Measurements from ENCODE around the gene KRTAP4-5.
"Not testable (repeated sequence)": the region's sequence is repeated elsewhere in the genome, so short reads cannot be mapped to it uniquely, and the experiment has no call there.

Gene KRTAP4-5

GRCh38 chr17:41107941-41108450, 41.6 kb downstream of the KRTAP4-5 start (continued):
- TF ChIP-seq MYNN (tag by site-specific recombination; IDR thresholded peaks at IDR 0.05; ENCODE audit: borderline replicate concordance) (no peak), ZNF140 (tag by site-specific recombination; IDR thresholded peaks at IDR 0.05) (no peak), ZNF623 (tag by site-specific recombination; IDR thresholded peaks at IDR 0.05) (no peak), ZNF654 (tag by site-specific recombination; IDR thresholded peaks at IDR 0.05; ENCODE audit: low read depth) (no peak)

GRCh38 chr17:41105347-41105746, 44.3 kb downstream of the KRTAP4-5 start, which contains the start of gene KRTAP4-9:
Gene KRTAP4-9, plus strand, starts transcription at chr17:41105389. Its CDS starts 0 bp downstream, at chr17:41105389.
- TF ChIP-seq SCRT1 (tag by site-specific recombination; IDR thresholded peaks at IDR 0.05; ENCODE audit: borderline replicate concordance) (peak; percentile 79; the same call in 1 of the 2 replicates), SCRT2 (tag by site-specific recombination; IDR thresholded peaks at IDR 0.05) (peak; percentile 67)
- POLR2A ChIA-PET; H3K4me3 ChIP-seq (ENCODE audit: low read depth, low read length); H3K27ac ChIP-seq (ENCODE audit: extremely low read depth, low read depth, low read length); H3K4me1 ChIP-seq (ENCODE audit: control insufficient read depth, insufficient read depth, low read length); H3K9me3 ChIP-seq (ENCODE audit: control insufficient read depth, insufficient read depth, low read depth, low read length); CTCF ChIA-PET; H3K36me3 ChIP-seq (ENCODE audit: control insufficient read depth in 2 of 2, insufficient read depth in 1 of 2, low read length in 2 of 2): not testable (repeated sequence)

DNA sequence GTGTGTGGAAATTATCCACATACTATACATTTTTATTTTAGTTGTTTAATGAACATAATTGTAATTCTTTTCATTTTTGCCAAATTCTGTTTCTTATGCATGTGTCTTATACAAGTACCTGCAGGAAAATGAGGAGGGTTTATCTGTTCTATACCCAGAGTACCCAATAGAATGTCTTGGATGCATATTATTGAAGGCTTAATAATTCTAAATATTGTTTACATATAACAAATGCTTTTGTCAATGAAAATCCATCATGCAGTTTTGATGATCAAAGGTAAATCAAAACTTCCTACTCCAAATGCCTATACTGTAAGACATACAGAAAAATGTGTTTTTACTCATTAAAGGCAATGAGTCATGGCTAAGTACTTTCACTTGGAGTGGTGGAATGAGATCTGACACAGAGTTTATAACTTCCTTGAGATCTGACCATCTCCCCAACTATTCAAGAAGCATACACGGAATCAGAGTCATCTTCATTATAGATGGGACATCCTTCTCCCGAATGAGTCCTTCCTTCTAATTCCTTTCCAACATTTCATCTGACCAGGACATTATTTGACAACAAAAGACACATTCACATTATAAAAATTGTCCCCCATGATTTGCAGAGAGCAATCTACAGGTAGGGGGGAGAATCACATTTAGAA, 45.1 kb downstream of the KRTAP4-5 start:
- H3K9me3 ChIP-seq (ENCODE audit: control insufficient read depth, insufficient read depth, low read depth, low read length); CTCF ChIA-PET; H3K36me3 ChIP-seq (ENCODE audit: control insufficient read depth in 2 of 2, insufficient read depth in 1 of 2, low read length in 2 of 2); H3K4me3 ChIP-seq (ENCODE audit: low read depth, low read length); H3K4me1 ChIP-seq (ENCODE audit: control insufficient read depth, insufficient read depth, low read length); H3K27ac ChIP-seq (ENCODE audit: extremely low read depth, low read depth, low read length); POLR2A ChIA-PET: not testable (repeated sequence)

- POLR2A ChIA-PET = no interaction called here
- Histone ChIP-seq H3K36me3 (ENCODE audit: control insufficient read depth in 2 of 2, insufficient read depth in 1 of 2, low read length in 2 of 2) (no peaks in the 10 kb centered on the region), H3K4me3 (ENCODE audit: low read depth, low read length) (no peak overlapping the region), H3K9me3 (ENCODE audit: control insufficient read depth, insufficient read depth, low read depth, low read length) (no peaks in the 10 kb centered on the region), H3K4me1 (ENCODE audit: control insufficient read depth, insufficient read depth, low read length) (no peaks in the 10 kb centered on the region), H3K27ac (ENCODE audit: extremely low read depth, low read depth, low read length) (no peak overlapping the region)
- TF ChIP-seq ZNF623 (tag by site-specific recombination; IDR thresholded peaks at IDR 0.05) = no peak
- TF ChIP-seq ZNF843 (tag by site-specific recombination; IDR thresholded peaks at IDR 0.05) = no peak
- TF ChIP-seq ZNF792 (tag by site-specific recombination; IDR thresholded peaks at IDR 0.05) = no peak
- TF ChIP-seq SP3 (tag by site-specific recombination; IDR thresholded peaks at IDR 0.05) = no peak
- no peak for TF ChIP-seq HIC1 (tag by site-specific recombination; IDR thresholded peaks at IDR 0.05)
- no peak for TF ChIP-seq ZFP37 (tag by site-specific recombination; IDR thresholded peaks at IDR 0.05)
- TF ChIP-seq ZNF785 (tag by site-specific recombination; IDR thresholded peaks at IDR 0.05) = no peak
- CTCF ChIA-PET = no interaction called here
Measured at GRCh38 chr17:41103896-41104295, 45.7 kb downstream of the KRTAP4-5 start.

DNA sequence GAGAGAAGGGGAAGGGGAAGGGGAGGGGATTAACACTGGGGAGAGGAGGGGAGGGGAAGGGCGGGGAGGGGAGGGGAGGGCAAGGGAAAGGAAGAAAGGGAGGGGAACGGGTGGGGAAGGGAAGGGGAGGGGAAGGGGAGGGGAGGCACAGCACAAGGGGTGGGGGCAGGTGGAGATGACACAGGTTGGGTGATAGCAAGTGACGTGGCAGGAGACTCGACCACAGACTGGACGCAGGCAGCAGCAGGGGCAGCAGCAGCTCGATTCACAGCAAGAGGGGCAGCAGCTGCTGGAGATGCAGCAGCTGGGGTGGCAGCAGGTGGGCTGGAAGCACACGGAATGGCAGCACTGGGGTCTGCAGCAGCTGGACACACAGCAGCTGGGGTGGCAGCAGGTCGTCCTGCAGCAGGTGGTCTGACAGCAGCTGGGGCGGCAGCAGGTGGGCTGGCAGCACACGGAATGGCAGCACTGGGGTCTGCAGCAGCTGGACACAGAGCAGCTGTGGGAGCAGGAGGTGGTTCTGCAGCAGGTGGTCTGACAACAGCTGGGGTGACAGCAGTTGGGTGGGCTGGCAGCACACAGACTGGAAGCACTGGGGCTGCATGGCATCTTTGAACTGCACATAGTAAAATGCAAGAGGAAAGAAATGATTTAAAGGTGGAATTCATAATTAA, 47.9 kb downstream of the KRTAP4-5 start, which contains the start of gene KRTAP4-16:
Gene KRTAP4-16 (minus strand): TSS at position 624 of the 674 bp plus-strand sequence. CDS start 0 bp downstream, at position 624.
- Histone ChIP-seq H3K27ac (ENCODE audit: extremely low read depth, low read depth, low read length) (no peak within 1 kb of the TSS), H3K9me3 (ENCODE audit: control insufficient read depth, insufficient read depth, low read depth, low read length) (no peaks in the 10 kb centered on the region), H3K4me3 (ENCODE audit: low read depth, low read length) (no peak within 1 kb of the TSS), H3K4me1 (ENCODE audit: control insufficient read depth, insufficient read depth, low read length) (no peaks in the 10 kb centered on the region), H3K36me3 (ENCODE audit: control insufficient read depth in 2 of 2, insufficient read depth in 1 of 2, low read length in 2 of 2) (no peaks in the 10 kb centered on the region)
- TF ChIP-seq ZIC2 (tag by site-specific recombination; IDR thresholded peaks at IDR 0.05) (peak; percentile 63), KLF16 (tag by site-specific recombination; IDR thresholded peaks at IDR 0.05) (no peak), OVOL3 (tag by site-specific recombination; IDR thresholded peaks at IDR 0.05) (no peak)
- ChIA-PET CTCF (no interaction called here), POLR2A (no interaction called here)

DNA sequence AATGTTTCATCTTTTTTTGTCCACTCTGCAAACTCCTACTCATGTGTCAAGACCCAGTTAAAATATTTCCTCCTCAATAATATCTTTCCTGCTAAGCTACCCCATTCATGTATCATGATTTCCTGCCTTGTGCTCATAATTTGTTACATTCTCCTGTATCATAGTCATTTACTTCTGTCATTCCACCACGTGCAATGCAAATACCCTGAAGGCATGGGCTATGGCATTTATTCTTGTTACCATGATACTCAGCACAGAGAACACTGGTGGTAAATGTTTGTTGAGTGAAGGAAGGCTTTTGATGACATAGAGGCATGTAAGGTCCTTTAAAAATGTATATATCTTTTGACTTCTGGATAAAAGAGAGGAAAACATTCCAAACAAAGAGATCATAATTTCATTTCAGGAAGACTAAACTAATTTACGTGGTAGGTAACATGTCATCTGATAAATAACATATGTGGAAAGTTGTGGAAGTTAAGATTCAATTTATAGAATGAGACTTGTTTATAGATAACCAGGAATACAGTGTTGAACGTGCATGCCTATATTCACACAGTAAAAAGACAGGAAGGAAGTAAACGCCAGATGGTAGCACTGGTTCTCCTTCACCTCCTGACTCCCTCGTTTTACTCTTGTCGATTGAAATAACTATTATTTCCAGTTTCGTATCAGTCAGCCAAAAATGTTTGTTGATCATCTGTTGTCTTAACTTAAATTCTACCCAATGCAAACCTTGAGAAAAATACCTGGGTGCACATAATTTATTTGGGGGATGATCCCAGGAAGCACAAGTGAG, 49.7 kb downstream of the KRTAP4-5 start:
- POLR2A ChIA-PET; H3K36me3 ChIP-seq (ENCODE audit: control insufficient read depth in 2 of 2, insufficient read depth in 1 of 2, low read length in 2 of 2); H3K9me3 ChIP-seq (ENCODE audit: control insufficient read depth, insufficient read depth, low read depth, low read length); CTCF ChIA-PET; H3K4me1 ChIP-seq (ENCODE audit: control insufficient read depth, insufficient read depth, low read length); H3K4me3 ChIP-seq (ENCODE audit: low read depth, low read length); H3K27ac ChIP-seq (ENCODE audit: extremely low read depth, low read depth, low read length): not testable (repeated sequence)
